Measurements from ENCODE around the gene WWC2.
"Not testable (repeated sequence)": the region's sequence is repeated elsewhere in the genome, so short reads cannot be mapped to it uniquely, and the experiment has no call there.

DNA sequence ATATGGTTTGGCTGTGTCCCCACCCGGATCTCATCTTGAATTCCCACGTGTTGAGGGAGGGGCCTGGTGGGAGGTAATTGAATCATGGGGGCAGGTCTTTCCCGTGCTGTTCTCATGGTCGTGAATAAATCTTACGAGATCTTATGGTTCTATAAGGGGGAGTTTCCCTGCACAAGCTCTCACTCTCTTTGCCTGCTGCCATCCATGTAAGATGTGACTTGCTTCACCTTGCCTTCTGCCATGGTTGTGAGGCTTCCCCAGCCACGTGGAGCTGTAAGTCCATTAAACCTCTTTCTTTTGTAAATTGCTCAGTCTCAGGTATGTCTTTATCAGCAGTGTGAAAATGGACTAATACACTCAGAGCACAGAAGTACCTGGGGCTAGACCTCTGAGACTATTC lies 227.3 kb downstream of the WWC2 start:
- TF ChIP-seq, protein P1, sequence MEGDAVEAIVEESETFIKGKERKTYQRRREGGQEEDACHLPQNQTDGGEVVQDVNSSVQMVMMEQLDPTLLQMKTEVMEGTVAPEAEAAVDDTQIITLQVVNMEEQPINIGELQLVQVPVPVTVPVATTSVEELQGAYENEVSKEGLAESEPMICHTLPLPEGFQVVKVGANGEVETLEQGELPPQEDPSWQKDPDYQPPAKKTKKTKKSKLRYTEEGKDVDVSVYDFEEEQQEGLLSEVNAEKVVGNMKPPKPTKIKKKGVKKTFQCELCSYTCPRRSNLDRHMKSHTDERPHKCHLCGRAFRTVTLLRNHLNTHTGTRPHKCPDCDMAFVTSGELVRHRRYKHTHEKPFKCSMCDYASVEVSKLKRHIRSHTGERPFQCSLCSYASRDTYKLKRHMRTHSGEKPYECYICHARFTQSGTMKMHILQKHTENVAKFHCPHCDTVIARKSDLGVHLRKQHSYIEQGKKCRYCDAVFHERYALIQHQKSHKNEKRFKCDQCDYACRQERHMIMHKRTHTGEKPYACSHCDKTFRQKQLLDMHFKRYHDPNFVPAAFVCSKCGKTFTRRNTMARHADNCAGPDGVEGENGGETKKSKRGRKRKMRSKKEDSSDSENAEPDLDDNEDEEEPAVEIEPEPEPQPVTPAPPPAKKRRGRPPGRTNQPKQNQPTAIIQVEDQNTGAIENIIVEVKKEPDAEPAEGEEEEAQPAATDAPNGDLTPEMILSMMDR (conservative IDR thresholded peaks at IDR 0.05; ENCODE audit: low read depth, low read length) = not testable (repeated sequence)
- not testable (repeated sequence) for TF ChIP-seq EZH2 (IDR thresholded peaks at IDR 0.05; ENCODE audit: borderline replicate concordance, low read depth, low read length, poor library complexity, severe bottlenecking)
